HepG2 (cell line): ENCODE data around the gene B4GALT1. TPM values are rescaled to one million over a fixed set of nuclear protein-coding genes. Genes with fewer than 3 reads are reported as not detected.

ENCODE experiments used
- ATAC-seq: fragments of 200-7000 bp; cut with Tn5 transposase; 3 replicates; pipeline ENCODE4 v1.9.1; 2020; ENCODE audit warnings: mild to moderate bottlenecking, moderate library complexity
- BruUV-seq: library from RNA; stranded (reverse); fragments of 400-500 nt; replicated peaks from 2 replicates; lab custom pipeline; 2021; lab: Mats Ljungman, UMichigan
- CTCF ChIA-PET: fragments of 300-600 bp; formaldehyde crosslinking; extraction: SDS; loops from one replicate; lab custom pipeline; 2021; ENCODE audit warnings: low total read pairs, inconsistent platforms, low intra/inter-chr PET ratio; lab: Yijun Ruan, JAX
- POLR2A ChIA-PET: fragments of 350-600 bp; sonication (Branson Sonifier 250); formaldehyde crosslinking; loops from one replicate; lab custom pipeline; 2020; ENCODE audit warnings: antibody characterized with exemption, inconsistent platforms; lab: Yijun Ruan, JAX
- DNase-seq: peaks from one replicate; pipeline ENCODE4 v3.0.0-alpha.2; 2015; ENCODE audit warnings: low spot score
- FAIRE-seq: peaks from 3 replicates; lab custom pipeline; 2011; peaks lifted over from hg19 to GRCh38; lab: Jason Lieb, UNC
- H2AFZ ChIP-seq: one replicate; pipeline ENCODE4 v1.6.1; 2011; ENCODE audit warnings: low read length, inconsistent platforms
- H3K27ac ChIP-seq: fragments of 300-600 bp; 3 replicates; pipeline ENCODE4 v1.8.0; 2011; ENCODE audit warnings: mixed run types, mild to moderate bottlenecking, mixed read lengths, low read length, inconsistent platforms; ENCODE audit not compliant: insufficient read depth; ENCODE audit errors: extremely low read length
- H3K27me3 ChIP-seq, 2 experiments: fragments of 200-600 bp in 1 of 2; 2 replicates in 1 of 2; 3 replicates in 1 of 2; pipeline versions ENCODE4 v1.6.0 to v1.8.0; 2011; ENCODE audit warnings: low read length in 2 of 2, mild to moderate bottlenecking in 2 of 2, moderate library complexity in 2 of 2, inconsistent platforms in 1 of 2; ENCODE audit not compliant: insufficient read depth in 2 of 2, control insufficient read depth in 1 of 2
- H3K36me3 ChIP-seq, 2 experiments: fragments of 200-600 bp in 1 of 2; replicated peaks in 1 of 2; 2 replicates in 1 of 2; 3 replicates in 1 of 2; pipeline versions ENCODE4 v1.5.1 to v1.8.0; 2011; ENCODE audit warnings: low read length in 2 of 2, inconsistent platforms in 1 of 2; ENCODE audit not compliant: insufficient read depth in 2 of 2, control insufficient read depth in 1 of 2
- H3K4me1 ChIP-seq: 2 replicates; pipeline ENCODE4 v1.5.1; 2012; ENCODE audit warnings: low read length, inconsistent platforms; ENCODE audit not compliant: insufficient read depth
- H3K4me2 ChIP-seq: 2 replicates; pipeline ENCODE4 v1.6.0; 2011; ENCODE audit warnings: low read depth, low read length, inconsistent platforms
- H3K4me3 ChIP-seq, 3 experiments: fragments of 200-600 bp in 1 of 3; sonication (generic), shearing (Covaris generic) in 1 of 3; replicated peaks in 1 of 3; 2 replicates each; pipeline ENCODE4 v1.5.1; 2011 to 2016; ENCODE audit warnings: low read length in 3 of 3, inconsistent platforms in 2 of 3, low read depth in 2 of 3, mild to moderate bottlenecking in 2 of 3, control low read depth in 1 of 3, mixed read lengths in 1 of 3; ENCODE audit not compliant: insufficient read depth in 1 of 3
- H3K79me2 ChIP-seq: one replicate; pipeline ENCODE4 v1.6.1; 2011; ENCODE audit warnings: low read length, inconsistent platforms; ENCODE audit not compliant: insufficient read depth
- H3K9ac ChIP-seq: 2 replicates; pipeline ENCODE4 v1.6.0; 2011; ENCODE audit warnings: mild to moderate bottlenecking, low read depth, low read length, inconsistent platforms; ENCODE audit not compliant: insufficient read depth
- H3K9me3 ChIP-seq: 2 replicates; pipeline ENCODE4 v1.5.1; 2012; ENCODE audit warnings: mild to moderate bottlenecking, low read length
- H4K20me1 ChIP-seq: 2 replicates; pipeline ENCODE4 v1.6.0; 2011; ENCODE audit warnings: inconsistent platforms, mild to moderate bottlenecking, low read length, moderate library complexity; ENCODE audit not compliant: insufficient read depth
- FOXJ3 ChIP-seq: sonication (generic); formaldehyde crosslinking; IDR thresholded peaks from 2 replicates; pipeline ENCODE4 v1.4.0; 2020; ENCODE audit warnings: missing genetic modification reagents, mild to moderate bottlenecking, borderline replicate concordance
- GPN1 ChIP-seq: sonication (generic); formaldehyde crosslinking; IDR thresholded peaks from 2 replicates; pipeline ENCODE4 v1.5.1; 2020; ENCODE audit warnings: missing genetic modification reagents, borderline replicate concordance
- HES4 ChIP-seq: sonication (generic); formaldehyde crosslinking; IDR thresholded peaks from 2 replicates; pipeline ENCODE4 v1.9.0; 2021; ENCODE audit warnings: mild to moderate bottlenecking, missing genetic modification reagents, borderline replicate concordance
- KDM1A ChIP-seq: IDR thresholded peaks from 2 replicates; pipeline ENCODE4 v1.6.1; 2016; ENCODE audit warnings: missing compliant biosample characterization
- NFIB ChIP-seq: sonication (generic); formaldehyde crosslinking; IDR thresholded peaks from 2 replicates; pipeline ENCODE4 v1.9.0; 2021; ENCODE audit warnings: missing genetic modification reagents, mild to moderate bottlenecking, borderline replicate concordance
- PCBP1 ChIP-seq: fragments of 200-400 bp; formaldehyde crosslinking; IDR thresholded peaks from 2 replicates; pipeline ENCODE4 v1.6.1; 2017; ENCODE audit warnings: mild to moderate bottlenecking, low read depth, low read length, borderline replicate concordance
- POGZ ChIP-seq: sonication (generic); formaldehyde crosslinking; IDR thresholded peaks from 2 replicates; pipeline ENCODE4 v1.4.0; 2020; ENCODE audit warnings: mild to moderate bottlenecking, missing genetic modification reagents
- RNF2 ChIP-seq: fragments of 450-650 bp; conservative IDR thresholded peaks from 2 replicates; pipeline ENCODE4 v1.6.1; 2016; ENCODE audit warnings: low read depth
- SIN3B ChIP-seq: fragments of 150-350 bp; IDR thresholded peaks from 2 replicates; pipeline ENCODE4 v1.6.1; 2014; ENCODE audit warnings: low read length
- ZNF10 ChIP-seq: sonication (generic); formaldehyde crosslinking; IDR thresholded peaks from 2 replicates; pipeline ENCODE4 v1.4.0; 2020; ENCODE audit warnings: mild to moderate bottlenecking, low read depth, missing genetic modification reagents, borderline replicate concordance
- ZNF776 ChIP-seq: sonication (generic); formaldehyde crosslinking; IDR thresholded peaks from 2 replicates; pipeline ENCODE4 v1.4.0; 2020; ENCODE audit warnings: mild to moderate bottlenecking, missing genetic modification reagents
- ZSCAN12 ChIP-seq: sonication (generic); formaldehyde crosslinking; IDR thresholded peaks from 2 replicates; pipeline ENCODE4 v1.9.0; 2021; ENCODE audit warnings: mild to moderate bottlenecking, missing genetic modification reagents
- WGBS: methylation state at CpG from one replicate; pipeline ENCODE4 v1.1.6; 2017; ENCODE audit warnings: low lambda C conversion rate; 5-methylcytosine and 5-hydroxymethylcytosine counted together
- in situ Hi-C: cut with HindIII; loops from 2 replicates; pipeline ENCODE4 v1.10.0; 2017; ENCODE audit warnings: low pct_unique_long_range_greater_than_20kb; ENCODE audit not compliant: extremely low pct_ligation_motif_present
- intact Hi-C: fragments of 100-400 bp; cut with micrococcal nuclease; formaldehyde crosslinking; loops from one replicate; pipeline ENCODE4 v1.10.0; 2022; ENCODE audit not compliant: unreplicated experiment
- polyA plus RNA-seq, 8 experiments: library from polyadenylated mRNA; depleted of rRNA in 3 of 8; stranded (reverse) in 7 of 8; unstranded in 1 of 8; fragments of >200 nt; fragmentation: Illumina TruSeq in 4 of 8; extraction: Trizol in 4 of 8; gene quantifications; 2 replicates each; pipeline versions ENCODE4 v1.2.1 to v1.2.3, GENCODE V29; 2011 to 2016; ENCODE audit warnings: low read depth in 4 of 8, missing spikeins in 1 of 8, mixed read lengths in 1 of 8; ENCODE audit not compliant: insufficient read depth in 1 of 8
- total RNA-seq, 5 experiments: library from RNA; depleted of rRNA; stranded (reverse); fragments of >200 nt; fragmentation: Illumina TruSeq; extraction: Trizol; gene quantifications; 2 replicates each; pipeline ENCODE4 v1.2.3, GENCODE V29; 2016; ENCODE audit warnings: low read depth in 1 of 5
- TF ChIP-seq, protein P1 (sequence below): sonication (generic); formaldehyde crosslinking; IDR thresholded peaks from 2 replicates; pipeline ENCODE4 v1.9.0; 2021; ENCODE audit warnings: missing genetic modification reagents, borderline replicate concordance
- TF ChIP-seq, protein P2 (sequence below): sonication (generic); formaldehyde crosslinking; IDR thresholded peaks from 2 replicates; pipeline ENCODE4 v1.5.1; 2020; ENCODE audit warnings: missing genetic modification reagents, mild to moderate bottlenecking, borderline replicate concordance
- TF ChIP-seq, protein P3 (sequence below): sonication (generic); formaldehyde crosslinking; IDR thresholded peaks from 2 replicates; pipeline ENCODE4 v1.5.0; 2020; ENCODE audit warnings: missing genetic modification reagents

The B4GALT1 gene
- total and polyA plus RNA-seq, 2 of the 13 experiments (the other 11 are each of a cell fraction or from before 2014, with no cell fraction given): 15.7 to 33.5 TPM

DNA sequence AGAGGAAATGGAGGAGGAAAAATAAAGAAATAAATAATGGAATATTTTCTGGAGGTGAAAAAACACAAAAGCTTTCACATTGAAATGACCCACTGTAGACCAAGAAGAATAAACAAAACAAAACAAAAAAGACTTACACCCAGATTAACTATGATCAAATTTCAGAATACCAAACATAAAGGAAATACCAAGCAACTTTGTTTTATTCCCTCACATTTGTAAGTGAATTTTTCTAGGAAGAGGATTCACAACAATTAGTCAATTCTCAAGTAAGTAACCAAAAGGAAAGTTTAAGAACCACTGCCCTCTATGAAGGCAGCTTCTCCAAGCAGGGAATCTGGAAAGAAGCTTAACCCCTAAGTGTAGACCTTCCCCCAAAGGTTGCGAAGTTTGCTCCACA lies 29.6 kb upstream of the B4GALT1 start:
- POLR2A ChIA-PET: no interaction called here

More for the DNA sequence above, 29.6 kb upstream of the B4GALT1 start:
- Histone ChIP-seq H3K4me3 (no peak overlapping the region), H3K9me3 (no peaks in the 10 kb centered on the region), H3K36me3 (no peaks in the 10 kb centered on the region), H3K4me1 (no peaks in the 10 kb centered on the region), H3K9ac (no peak overlapping the region), H3K4me2 (no peak overlapping the region), H3K27ac (no peak overlapping the region), H2AFZ (no peak overlapping the region), H3K27me3 (peaks cover 3 to 26% of the 10 kb centered on the region in 2 experiments; a peak in 3 of 5 replicates), H4K20me1 (no peaks in the 10 kb centered on the region), H3K79me2 (no peaks in the 10 kb centered on the region)
- no TSS peak for BruUV-seq
- CTCF ChIA-PET: no interaction called here
- FAIRE-seq (no peak), ATAC-seq (no peak), DNase-seq (no peak)
- in situ Hi-C loops (no loop called here), intact Hi-C loops (no loop called here)
- WGBS: 83% methylated on average over 1 of the region's 1 CpG
- no peak for TF ChIP-seq RNF2
- TF ChIP-seq SIN3B: no peak
- TF ChIP-seq, protein P1, sequence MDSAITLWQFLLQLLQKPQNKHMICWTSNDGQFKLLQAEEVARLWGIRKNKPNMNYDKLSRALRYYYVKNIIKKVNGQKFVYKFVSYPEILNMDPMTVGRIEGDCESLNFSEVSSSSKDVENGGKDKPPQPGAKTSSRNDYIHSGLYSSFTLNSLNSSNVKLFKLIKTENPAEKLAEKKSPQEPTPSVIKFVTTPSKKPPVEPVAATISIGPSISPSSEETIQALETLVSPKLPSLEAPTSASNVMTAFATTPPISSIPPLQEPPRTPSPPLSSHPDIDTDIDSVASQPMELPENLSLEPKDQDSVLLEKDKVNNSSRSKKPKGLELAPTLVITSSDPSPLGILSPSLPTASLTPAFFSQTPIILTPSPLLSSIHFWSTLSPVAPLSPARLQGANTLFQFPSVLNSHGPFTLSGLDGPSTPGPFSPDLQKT: no peak
- TF ChIP-seq ZSCAN12 (CRISPR knock-in tag): no peak
- TF ChIP-seq NFIB: no peak
- TF ChIP-seq GPN1 (CRISPR knock-in tag): no peak
- no peak for TF ChIP-seq ZNF776
- no peak for TF ChIP-seq ZNF10 (CRISPR knock-in tag)
- no peak for TF ChIP-seq HES4 (CRISPR knock-in tag)
- TF ChIP-seq PCBP1: no peak
- TF ChIP-seq POGZ (CRISPR knock-in tag): no peak
- TF ChIP-seq, protein P2, sequence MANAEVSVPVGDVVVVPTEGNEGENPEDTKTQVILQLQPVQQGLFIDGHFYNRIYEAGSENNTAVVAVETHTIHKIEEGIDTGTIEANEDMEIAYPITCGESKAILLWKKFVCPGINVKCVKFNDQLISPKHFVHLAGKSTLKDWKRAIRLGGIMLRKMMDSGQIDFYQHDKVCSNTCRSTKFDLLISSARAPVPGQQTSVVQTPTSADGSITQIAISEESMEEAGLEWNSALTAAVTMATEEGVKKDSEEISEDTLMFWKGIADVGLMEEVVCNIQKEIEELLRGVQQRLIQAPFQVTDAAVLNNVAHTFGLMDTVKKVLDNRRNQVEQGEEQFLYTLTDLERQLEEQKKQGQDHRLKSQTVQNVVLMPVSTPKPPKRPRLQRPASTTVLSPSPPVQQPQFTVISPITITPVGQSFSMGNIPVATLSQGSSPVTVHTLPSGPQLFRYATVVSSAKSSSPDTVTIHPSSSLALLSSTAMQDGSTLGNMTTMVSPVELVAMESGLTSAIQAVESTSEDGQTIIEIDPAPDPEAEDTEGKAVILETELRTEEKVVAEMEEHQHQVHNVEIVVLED: no peak
- TF ChIP-seq, protein P3, sequence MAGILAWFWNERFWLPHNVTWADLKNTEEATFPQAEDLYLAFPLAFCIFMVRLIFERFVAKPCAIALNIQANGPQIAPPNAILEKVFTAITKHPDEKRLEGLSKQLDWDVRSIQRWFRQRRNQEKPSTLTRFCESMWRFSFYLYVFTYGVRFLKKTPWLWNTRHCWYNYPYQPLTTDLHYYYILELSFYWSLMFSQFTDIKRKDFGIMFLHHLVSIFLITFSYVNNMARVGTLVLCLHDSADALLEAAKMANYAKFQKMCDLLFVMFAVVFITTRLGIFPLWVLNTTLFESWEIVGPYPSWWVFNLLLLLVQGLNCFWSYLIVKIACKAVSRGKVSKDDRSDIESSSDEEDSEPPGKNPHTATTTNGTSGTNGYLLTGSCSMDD (CRISPR knock-in tag): no peak
- no peak for TF ChIP-seq FOXJ3 (CRISPR knock-in tag)
- TF ChIP-seq KDM1A (CRISPR knock-in tag): no peak
